NCI-H82 (cell line): ENCODE measurements around the gene UNC13C.
"Not testable (repeated sequence)": the region's sequence is repeated elsewhere in the genome, so short reads cannot be mapped to it uniquely, and the experiment has no call there.

Experiments
- DNase-seq: peaks from one replicate; lab custom pipeline; 2025; lab: John Stamatoyannopoulos, UW

Gene UNC13C

GRCh38 chr15:54307252-54307902 lies 329.1 kb downstream of the UNC13C start:
- DNase-seq: no peak

GRCh38 chr15:54307926-54308325 lies 329.7 kb downstream of the UNC13C start:
- DNase-seq: no peak

GRCh38 chr15:54312528-54312927 lies 334.3 kb downstream of the UNC13C start:
- no peak for DNase-seq

GRCh38 chr15:54321426-54321825 lies 343.2 kb downstream of the UNC13C start:
- no peak for DNase-seq

- DNase-seq: no peak
Observed at GRCh38 chr15:54322341-54322740, 344.1 kb downstream of the UNC13C start.

GRCh38 chr15:54345301-54345700 lies 367.1 kb downstream of the UNC13C start:
- no peak for DNase-seq

- no peak for DNase-seq
Observed at GRCh38 chr15:54345827-54346226, 367.6 kb downstream of the UNC13C start.

GRCh38 chr15:54347082-54347827 lies 369.0 kb downstream of the UNC13C start:
- no peak for DNase-seq

GRCh38 chr15:54353726-54354125 lies 375.5 kb downstream of the UNC13C start:
- no peak for DNase-seq

GRCh38 chr15:54354341-54354740 lies 376.1 kb downstream of the UNC13C start:
- no peak for DNase-seq

GRCh38 chr15:54364961-54365360 lies 386.7 kb downstream of the UNC13C start:
- no peak for DNase-seq

GRCh38 chr15:54373332-54373731 lies 395.1 kb downstream of the UNC13C start:
- no peak for DNase-seq

GRCh38 chr15:54374184-54374952 lies 396.1 kb downstream of the UNC13C start:
- peak; percentile 71 for DNase-seq

GRCh38 chr15:54387799-54388198 lies 409.6 kb downstream of the UNC13C start:
- no peak for DNase-seq

- no peak for DNase-seq
Observed at GRCh38 chr15:54388746-54389145, 410.5 kb downstream of the UNC13C start.

GRCh38 chr15:54410481-54410880 lies 432.2 kb downstream of the UNC13C start:
- DNase-seq: no peak

GRCh38 chr15:54424171-54424570 lies 445.9 kb downstream of the UNC13C start:
- DNase-seq: no peak

GRCh38 chr15:54428596-54428995 lies 450.4 kb downstream of the UNC13C start:
- DNase-seq: no peak

- DNase-seq: not testable (repeated sequence)
Observed at GRCh38 chr15:54450288-54450687, 472.0 kb downstream of the UNC13C start.

GRCh38 chr15:54456413-54456812 lies 478.2 kb downstream of the UNC13C start:
- no peak for DNase-seq

GRCh38 chr15:54462511-54462913 lies 484.3 kb downstream of the UNC13C start:
- DNase-seq: no peak

- DNase-seq: no peak
Observed at GRCh38 chr15:54481819-54482218, 503.6 kb downstream of the UNC13C start.

- peak; percentile 8 for DNase-seq
Observed at GRCh38 chr15:54482251-54482650, 504.0 kb downstream of the UNC13C start.
